HEK293 (cell line): Measurements from ENCODE around the gene ACVR2A.

ENCODE experiments used
- CTCF ChIA-PET: fragments of 350-600 bp; formaldehyde crosslinking; extraction: SDS; loops from one replicate; lab custom pipeline; 2021; ENCODE audit warnings: antibody characterized with exemption; lab: Yijun Ruan, JAX
- POLR2A ChIA-PET: fragments of 300-600 bp; formaldehyde crosslinking; extraction: SDS; loops from one replicate; lab custom pipeline; 2020; ENCODE audit warnings: antibody characterized with exemption, inconsistent platforms; lab: Yijun Ruan, JAX
- H3K27ac ChIP-seq: fragments of 200-500 bp; sonication (Bioruptor generic); 2 replicates; pipeline ENCODE4 v1.5.1; 2014; ENCODE audit warnings: low read depth, low read length, control low read depth, inconsistent platforms; ENCODE audit errors: extremely low read depth
- H3K36me3 ChIP-seq, 2 experiments: fragments of 200-500 bp in 1 of 2; sonication (Bioruptor generic) in 1 of 2; 1 replicate in 1 of 2; 2 replicates in 1 of 2; pipeline ENCODE4 v1.5.1; 2014 to 2017; ENCODE audit warnings: inconsistent platforms in 2 of 2, low read length in 2 of 2; ENCODE audit not compliant: control insufficient read depth in 2 of 2, insufficient read depth in 1 of 2
- H3K4me1 ChIP-seq: fragments of 200-500 bp; sonication (Bioruptor generic); 2 replicates; pipeline ENCODE4 v1.5.1; 2014; ENCODE audit warnings: mild to moderate bottlenecking, low read length, inconsistent platforms; ENCODE audit not compliant: control insufficient read depth, insufficient read depth
- H3K4me3 ChIP-seq: 2 replicates; pipeline ENCODE4 v1.5.1; 2011; ENCODE audit warnings: low read depth, mild to moderate bottlenecking, control low read depth, low read length, moderate library complexity
- H3K9me3 ChIP-seq: fragments of 200-500 bp; sonication (Bioruptor generic); 2 replicates; pipeline ENCODE4 v1.5.1; 2014; ENCODE audit warnings: low read depth, low read length, inconsistent platforms; ENCODE audit not compliant: control insufficient read depth, insufficient read depth
- ATF2 ChIP-seq: fragments of 450-650 bp; formaldehyde crosslinking; IDR thresholded peaks from 2 replicates; pipeline ENCODE4 v1.5.1; 2016; ENCODE audit warnings: missing biosample characterization, missing genetic modification characterization, low read depth
- FEZF1 ChIP-seq: fragments of 450-650 bp; formaldehyde crosslinking; IDR thresholded peaks from 2 replicates; pipeline ENCODE4 v1.5.1; 2016; ENCODE audit warnings: missing biosample characterization, missing genetic modification characterization
- GFI1B ChIP-seq: fragments of 450-650 bp; formaldehyde crosslinking; IDR thresholded peaks from 2 replicates; pipeline ENCODE4 v1.5.1; 2016; ENCODE audit warnings: missing biosample characterization, missing genetic modification characterization
- INSM2 ChIP-seq: fragments of 450-650 bp; formaldehyde crosslinking; IDR thresholded peaks from 2 replicates; pipeline ENCODE4 v1.5.1; 2016; ENCODE audit warnings: missing biosample characterization, missing genetic modification characterization
- KLF8 ChIP-seq: fragments of 450-650 bp; formaldehyde crosslinking; IDR thresholded peaks from 2 replicates; pipeline ENCODE4 v1.5.1; 2016; ENCODE audit warnings: missing biosample characterization, missing genetic modification characterization
- SALL2 ChIP-seq: fragments of 450-650 bp; formaldehyde crosslinking; IDR thresholded peaks from 2 replicates; pipeline ENCODE4 v1.5.0; 2017; ENCODE audit warnings: missing biosample characterization, mild to moderate bottlenecking, missing genetic modification characterization, borderline replicate concordance
- ZBTB11 ChIP-seq: fragments of 450-650 bp; formaldehyde crosslinking; conservative IDR thresholded peaks from 2 replicates; pipeline ENCODE4 v1.5.1; 2016; ENCODE audit warnings: low read depth, missing biosample characterization, missing genetic modification characterization
- ZNF112 ChIP-seq: fragments of 450-650 bp; formaldehyde crosslinking; IDR thresholded peaks from 2 replicates; pipeline ENCODE4 v1.5.0; 2017; ENCODE audit warnings: missing biosample characterization, missing genetic modification characterization
- ZNF121 ChIP-seq: fragments of 450-650 bp; formaldehyde crosslinking; IDR thresholded peaks from 2 replicates; pipeline ENCODE4 v1.5.1; 2016; ENCODE audit warnings: missing biosample characterization, missing genetic modification characterization
- ZNF223 ChIP-seq: fragments of 450-650 bp; formaldehyde crosslinking; IDR thresholded peaks from 2 replicates; pipeline ENCODE4 v1.5.1; 2016; ENCODE audit warnings: missing biosample characterization, missing genetic modification characterization
- ZNF266 ChIP-seq: fragments of 450-650 bp; formaldehyde crosslinking; IDR thresholded peaks from 2 replicates; pipeline ENCODE4 v1.5.1; 2016; ENCODE audit warnings: missing biosample characterization, missing genetic modification characterization, low read depth
- ZNF302 ChIP-seq: fragments of 450-650 bp; formaldehyde crosslinking; IDR thresholded peaks from 2 replicates; pipeline ENCODE4 v1.5.1; 2016; ENCODE audit warnings: missing biosample characterization, missing genetic modification characterization, low read depth
- ZNF37A ChIP-seq: fragments of 450-650 bp; IDR thresholded peaks from 2 replicates; pipeline ENCODE4 v1.5.1; 2018; ENCODE audit warnings: missing biosample characterization, missing genetic modification characterization
- ZNF510 ChIP-seq: fragments of 450-650 bp; formaldehyde crosslinking; IDR thresholded peaks from 2 replicates; pipeline ENCODE4 v1.5.1; 2018; ENCODE audit warnings: mild to moderate bottlenecking, missing genetic modification characterization, missing biosample characterization; ENCODE audit not compliant: insufficient replicate concordance
- ZNF521 ChIP-seq: fragments of 450-650 bp; formaldehyde crosslinking; IDR thresholded peaks from 2 replicates; pipeline ENCODE4 v1.5.1; 2017; ENCODE audit warnings: missing biosample characterization, mild to moderate bottlenecking, missing genetic modification characterization
- ZNF629 ChIP-seq: fragments of 450-650 bp; formaldehyde crosslinking; IDR thresholded peaks from 2 replicates; pipeline ENCODE4 v1.5.1; 2017; ENCODE audit warnings: missing biosample characterization, missing genetic modification characterization
- ZNF692 ChIP-seq: fragments of 450-650 bp; formaldehyde crosslinking; IDR thresholded peaks from 2 replicates; pipeline ENCODE4 v1.5.1; 2016; ENCODE audit warnings: missing biosample characterization, missing genetic modification characterization
- ZNF837 ChIP-seq: fragments of 450-650 bp; formaldehyde crosslinking; IDR thresholded peaks from 2 replicates; pipeline ENCODE4 v1.5.1; 2016; ENCODE audit warnings: missing biosample characterization, missing genetic modification characterization

The ACVR2A gene

GRCh38 chr2:147862859-147863516 lies 18.2 kb downstream of the ACVR2A start:
- no peak overlapping the region for H3K27ac ChIP-seq
- peak; percentile 80 for TF ChIP-seq ZNF37A (tag by site-specific recombination)
- no peak for TF ChIP-seq ZNF837 (tag by site-specific recombination)
- TF ChIP-seq, all 188 proteins: peak for 1
- no peak overlapping the region for H3K4me3 ChIP-seq
- CTCF ChIA-PET = no interaction called here
- peaks cover 18% of the 10 kb centered on the region for H3K4me1 ChIP-seq
- H3K36me3 ChIP-seq = 0 out of 3 replicates have a peak, but pooled peaks cover 0 to 4% of the 10 kb centered on the region in 2 experiments
- no peaks in the 10 kb centered on the region for H3K9me3 ChIP-seq
- POLR2A ChIA-PET = no interaction called here

- Histone ChIP-seq H3K9me3 (no peaks in the 10 kb centered on the region), H3K36me3 (0 out of 3 replicates have a peak, but pooled peaks cover 0 to 4% of the 10 kb centered on the region in 2 experiments), H3K4me1 (peaks cover 12% of the 10 kb centered on the region), H3K4me3 (no peak overlapping the region), H3K27ac (no peak overlapping the region)
- ChIA-PET CTCF (interaction anchor here (0.7 kb wide), 1 partner anchor 35 kb away, joined by 3 read pairs; no protein-coding TSS in a partner anchor), POLR2A (no interaction called here)
- TF ChIP-seq ZNF121 (tag by site-specific recombination) (no peak), ZNF629 (tag by site-specific recombination) (no peak), ZNF266 (tag by site-specific recombination) (no peak), ZNF112 (tag by site-specific recombination) (no peak), ZNF302 (tag by site-specific recombination) (no peak), SALL2 (tag by site-specific recombination) (no peak), INSM2 (no peak), ZNF521 (no peak), FEZF1 (tag by site-specific recombination) (no peak), ZBTB11 (tag by site-specific recombination) (no peak), ZNF510 (tag by site-specific recombination) (no peak), ATF2 (no peak), ZNF37A (tag by site-specific recombination) (no peak), GFI1B (no peak), KLF8 (tag by site-specific recombination) (no peak), ZNF223 (no peak), ZNF692 (tag by site-specific recombination) (no peak)
These were observed 19.0 kb downstream of the ACVR2A start for GRCh38 chr2:147863835-147864234.
